Body of pancreas (tissue), 4 donors: ENCODE data around the gene CS.

Source experiments
- CTCF ChIP-seq, 7 experiments: fragments of 450-650 bp in 4 of 7; fragments of 200-600 bp in 3 of 7; sonication (generic) in 3 of 7; IDR thresholded peaks; one replicate each; pipeline ENCODE4 v1.5.1; 2016 to 2019; ENCODE audit warnings: antibody characterized with exemption in 7 of 7
- POLR2A ChIP-seq, 3 donors: fragments of 450-650 bp; IDR thresholded peaks; one replicate each; pipeline ENCODE4 v1.6.1; 2016; ENCODE audit warnings: antibody characterized with exemption in 3 of 3, mild to moderate bottlenecking in 2 of 3

GRCh38 chr12:56282030-56282429 is 18.1 kb downstream of the CS start:
- TF ChIP-seq CTCF (IDR thresholded peaks at IDR 0.05) (no peak), POLR2A (IDR thresholded peaks at IDR 0.05) (no peak)
